Smooth muscle cell (in vitro differentiated cells): Measurements from ENCODE around the gene EME1. TPM values are rescaled to one million over a fixed set of nuclear protein-coding genes. Genes with fewer than 3 reads are reported as not detected.

ENCODE experiments used
- DNase-seq: peaks from one replicate; lab custom pipeline; 2025; ENCODE audit not compliant: unreplicated experiment; lab: John Stamatoyannopoulos, UW
- H2AFZ ChIP-seq: fragments of 200-600 bp; sonication (generic); 2 replicates; pipeline ENCODE4 v1.6.0; 2016; ENCODE audit warnings: antibody characterized with exemption, low read depth, mild to moderate bottlenecking
- H3F3A ChIP-seq: fragments of 200-600 bp; sonication (generic); 2 replicates; pipeline ENCODE4 v1.6.0; 2017; ENCODE audit warnings: antibody characterized with exemption, low read depth
- H3K27ac ChIP-seq: fragments of 200-600 bp; sonication (generic); 2 replicates; pipeline ENCODE4 v1.5.1; 2016; ENCODE audit warnings: low read depth, mild to moderate bottlenecking
- H3K27me3 ChIP-seq: fragments of 200-600 bp; sonication (generic); 2 replicates; pipeline ENCODE4 v1.6.1; 2016; ENCODE audit warnings: low read depth, mild to moderate bottlenecking
- H3K36me3 ChIP-seq: fragments of 200-600 bp; sonication (generic); 2 replicates; pipeline ENCODE4 v1.5.1; 2016; ENCODE audit warnings: low read depth
- H3K4me1 ChIP-seq: fragments of 200-600 bp; sonication (generic); 2 replicates; pipeline ENCODE4 v1.5.1; 2016; ENCODE audit warnings: low read depth
- H3K4me2 ChIP-seq: fragments of 200-600 bp; sonication (generic); 2 replicates; pipeline ENCODE4 v1.6.0; 2016; ENCODE audit warnings: mild to moderate bottlenecking
- H3K4me3 ChIP-seq: fragments of 200-600 bp; sonication (generic); 2 replicates; pipeline ENCODE4 v1.5.1; 2016; ENCODE audit warnings: mild to moderate bottlenecking
- H3K79me2 ChIP-seq: fragments of 200-600 bp; sonication (generic); 2 replicates; pipeline ENCODE4 v1.6.0; 2016; ENCODE audit warnings: low read depth, mild to moderate bottlenecking
- H3K9ac ChIP-seq: fragments of 200-600 bp; sonication (generic); 2 replicates; pipeline ENCODE4 v1.6.0; 2016; ENCODE audit warnings: low read depth
- H3K9me3 ChIP-seq: fragments of 200-600 bp; sonication (generic); replicated peaks from 2 replicates; pipeline ENCODE4 v1.5.1; 2016; ENCODE audit warnings: low read depth
- H4K20me1 ChIP-seq: fragments of 200-600 bp; sonication (generic); 2 replicates; pipeline ENCODE4 v1.6.0; 2016; ENCODE audit warnings: low read depth
- WGBS: methylation state at CpG from one replicate; pipeline ENCODE4 v1.1.7; 2016; ENCODE audit warnings: low lambda C conversion rate; 5-methylcytosine and 5-hydroxymethylcytosine counted together
- polyA plus RNA-seq: library from polyadenylated mRNA; unstranded; fragments of >200 nt; fragmentation: Nextera tagmentation; extraction: Ambion mirVana; gene quantifications from 2 replicates; pipeline ENCODE4 v1.2.1, GENCODE V29; 2016
- total RNA-seq: library from RNA; depleted of rRNA; stranded (reverse); fragments of >200 nt; gene quantifications from 2 replicates; pipeline ENCODE4 v1.2.3, GENCODE V29; 2014
- TF ChIP-seq, protein P1 (sequence below): fragments of 200-600 bp; sonication (generic); IDR thresholded peaks from 2 replicates; pipeline ENCODE4 v1.5.1; 2017; ENCODE audit warnings: borderline replicate concordance, mild to moderate bottlenecking, antibody characterized with exemption; ENCODE audit not compliant: insufficient read depth, poor library complexity, severe bottlenecking

The EME1 gene
- total and polyA plus RNA-seq, 2 experiments from 2014 or later, result 8.2 to 9.6 TPM

DNA sequence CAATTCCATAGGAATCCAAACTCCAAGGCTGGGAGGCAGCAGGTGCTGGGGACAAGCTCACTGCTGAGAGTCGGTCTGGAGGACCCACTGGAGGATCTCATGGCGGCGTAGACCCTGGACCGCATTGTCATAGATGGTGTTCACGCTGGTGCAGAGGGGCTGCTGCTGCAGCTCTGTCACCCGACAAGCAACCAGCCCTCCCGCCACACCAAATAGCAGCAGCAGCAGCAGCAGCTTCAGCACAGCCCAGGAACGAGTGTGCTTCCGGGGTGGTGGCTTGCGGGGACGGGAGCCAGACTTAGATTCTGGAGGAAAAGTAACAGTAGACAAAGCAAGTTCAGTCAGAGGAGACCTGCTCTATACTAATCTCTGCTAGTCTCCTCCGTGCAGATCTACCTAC is 9.9 kb downstream of the EME1 start:
- Histone ChIP-seq H3K27ac (no peak overlapping the region), H2AFZ (no peak overlapping the region), H3K4me3 (no peak overlapping the region), H3K36me3 (peaks cover 30% of the 10 kb centered on the region), H3F3A (peaks cover 41% of the 10 kb centered on the region), H4K20me1 (peaks cover 57% of the 10 kb centered on the region), H3K9ac (no peak overlapping the region), H3K4me2 (no peak overlapping the region), H3K9me3 (no peaks in the 10 kb centered on the region), H3K27me3 (no peaks in the 10 kb centered on the region), H3K4me1 (no peaks in the 10 kb centered on the region), H3K79me2 (no peaks in the 10 kb centered on the region)
- WGBS, result 96% methylated on average over 12 of the region's 12 CpGs
- TF ChIP-seq, protein P1, sequence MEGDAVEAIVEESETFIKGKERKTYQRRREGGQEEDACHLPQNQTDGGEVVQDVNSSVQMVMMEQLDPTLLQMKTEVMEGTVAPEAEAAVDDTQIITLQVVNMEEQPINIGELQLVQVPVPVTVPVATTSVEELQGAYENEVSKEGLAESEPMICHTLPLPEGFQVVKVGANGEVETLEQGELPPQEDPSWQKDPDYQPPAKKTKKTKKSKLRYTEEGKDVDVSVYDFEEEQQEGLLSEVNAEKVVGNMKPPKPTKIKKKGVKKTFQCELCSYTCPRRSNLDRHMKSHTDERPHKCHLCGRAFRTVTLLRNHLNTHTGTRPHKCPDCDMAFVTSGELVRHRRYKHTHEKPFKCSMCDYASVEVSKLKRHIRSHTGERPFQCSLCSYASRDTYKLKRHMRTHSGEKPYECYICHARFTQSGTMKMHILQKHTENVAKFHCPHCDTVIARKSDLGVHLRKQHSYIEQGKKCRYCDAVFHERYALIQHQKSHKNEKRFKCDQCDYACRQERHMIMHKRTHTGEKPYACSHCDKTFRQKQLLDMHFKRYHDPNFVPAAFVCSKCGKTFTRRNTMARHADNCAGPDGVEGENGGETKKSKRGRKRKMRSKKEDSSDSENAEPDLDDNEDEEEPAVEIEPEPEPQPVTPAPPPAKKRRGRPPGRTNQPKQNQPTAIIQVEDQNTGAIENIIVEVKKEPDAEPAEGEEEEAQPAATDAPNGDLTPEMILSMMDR, result no peak
- DNase-seq, result no peak

DNA sequence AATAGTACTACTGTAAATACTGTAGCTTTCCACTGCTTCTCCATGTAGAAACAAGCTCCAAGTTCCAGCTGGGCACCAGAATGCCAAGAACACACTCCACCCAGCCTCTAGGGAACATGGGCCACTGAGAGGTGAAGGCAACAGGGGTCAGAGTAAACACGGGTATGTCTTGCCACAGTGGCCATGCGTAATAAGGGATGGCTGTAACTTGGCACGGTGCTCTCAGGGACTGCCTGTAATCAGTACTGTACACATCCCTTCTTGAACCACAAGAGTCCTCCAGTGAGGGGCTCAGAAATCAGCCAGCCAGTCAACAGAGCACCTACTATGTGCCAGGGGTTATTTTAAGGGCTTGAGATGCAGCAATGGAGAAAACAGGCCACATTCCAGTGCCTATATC is 13.5 kb downstream of the EME1 start:
- Histone ChIP-seq H3K4me1 (no peaks in the 10 kb centered on the region), H4K20me1 (peaks cover 90% of the 10 kb centered on the region), H3K9ac (no peak overlapping the region), H3F3A (peaks cover 44% of the 10 kb centered on the region), H3K4me2 (no peak overlapping the region), H3K27me3 (no peaks in the 10 kb centered on the region), H3K9me3 (no peaks in the 10 kb centered on the region), H3K36me3 (peaks cover 33% of the 10 kb centered on the region), H3K27ac (no peak overlapping the region), H3K79me2 (peaks cover 12% of the 10 kb centered on the region), H2AFZ (no peak overlapping the region), H3K4me3 (no peak overlapping the region)
- no peak for DNase-seq
- TF ChIP-seq, protein P1, result no peak
- WGBS, result 96% methylated on average over 3 of the region's 3 CpGs

DNA sequence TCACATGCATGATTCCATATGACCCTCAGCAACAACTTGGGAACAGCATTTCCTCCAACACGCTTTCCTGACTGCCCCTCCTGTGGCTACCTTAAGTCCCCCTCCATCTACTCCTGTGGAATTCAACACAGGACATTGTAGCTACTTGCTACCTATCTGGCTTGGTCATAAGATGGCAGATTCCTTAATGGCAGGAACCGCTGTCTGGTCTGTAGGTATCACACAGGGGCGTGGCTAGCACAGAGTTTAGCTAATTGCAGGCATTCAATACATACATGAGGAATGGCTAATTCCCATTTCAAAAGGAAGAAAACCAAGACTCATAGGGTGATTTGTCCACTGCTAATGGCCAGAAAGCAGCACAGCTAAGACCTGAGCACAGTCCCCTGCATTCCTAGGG is 15.7 kb downstream of the EME1 start:
- H3K9ac ChIP-seq, result no peak overlapping the region
- H3K27me3 ChIP-seq, result no peaks in the 10 kb centered on the region
- H3K4me2 ChIP-seq, result no peak overlapping the region
- no peaks in the 10 kb centered on the region for H3K9me3 ChIP-seq
- H3K4me1 ChIP-seq, result no peaks in the 10 kb centered on the region
- TF ChIP-seq, protein P1, result no peak
- H3K27ac ChIP-seq, result no peak overlapping the region
- H3K36me3 ChIP-seq, result peaks cover 34% of the 10 kb centered on the region
- H3K79me2 ChIP-seq, result peaks cover 21% of the 10 kb centered on the region
- DNase-seq, result no peak
- WGBS, result 99% methylated on average over 3 of the region's 3 CpGs
- no peak overlapping the region for H2AFZ ChIP-seq
- H3K4me3 ChIP-seq, result no peak overlapping the region
- H3F3A ChIP-seq, result peaks cover 25% of the 10 kb centered on the region
- peaks cover 96% of the 10 kb centered on the region for H4K20me1 ChIP-seq

DNA sequence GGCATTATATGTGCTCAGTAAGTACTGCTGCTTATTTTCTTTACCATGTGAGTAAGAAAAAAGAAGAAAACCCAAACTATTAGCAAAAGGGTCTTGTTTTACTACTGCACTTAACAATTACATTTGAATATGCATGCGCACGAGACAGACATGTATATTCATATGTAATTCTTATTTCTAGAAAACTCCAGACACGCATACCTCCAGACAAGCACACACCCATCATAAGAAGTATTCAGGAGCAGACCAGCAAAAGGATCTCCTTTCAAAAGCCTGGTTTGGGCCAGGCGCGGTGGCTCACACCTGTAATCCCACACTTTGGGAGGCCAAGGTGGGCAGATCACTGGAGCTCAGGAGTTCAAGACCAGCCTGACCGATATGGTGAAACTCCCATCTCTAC is 16.5 kb downstream of the EME1 start:
- H3K9me3 ChIP-seq, result no peaks in the 10 kb centered on the region
- no peaks in the 10 kb centered on the region for H3K27me3 ChIP-seq
- no peak overlapping the region for H3K9ac ChIP-seq
- H3K4me2 ChIP-seq, result no peak overlapping the region
- peaks cover 23% of the 10 kb centered on the region for H3F3A ChIP-seq
- peaks cover 29% of the 10 kb centered on the region for H3K79me2 ChIP-seq
- 98% methylated on average over 6 of the region's 6 CpGs for WGBS
- peaks cover 32% of the 10 kb centered on the region for H3K36me3 ChIP-seq
- TF ChIP-seq, protein P1, result no peak
- no peak overlapping the region for H3K4me3 ChIP-seq
- H3K4me1 ChIP-seq, result no peaks in the 10 kb centered on the region
- no peak overlapping the region for H3K27ac ChIP-seq
- no peak for DNase-seq
- H4K20me1 ChIP-seq, result peaks cover 96% of the 10 kb centered on the region
- H2AFZ ChIP-seq, result no peak overlapping the region
